Measurements from ENCODE around the gene ZNF785. TPM values are rescaled to one million over a fixed set of nuclear protein-coding genes. Genes with fewer than 3 reads are reported as not detected.

Gene ZNF785
- total RNA-seq, 1 donor from 2014 or later = 22.8 TPM

GRCh38 chr16:30555315-30556124 lies 30.0 kb downstream of the ZNF785 start:
- DNase-seq (no peak), ATAC-seq (ENCODE audit: low read depth) (no peak)
- TF ChIP-seq CTCF (IDR thresholded peaks at IDR 0.05) = no peak
- intact Hi-C loops (cut with micrococcal nuclease) = loop anchor here (10.0 kb wide), 1 partner anchor 369 kb away; the partner anchor contains the start of gene FBXL19
- CTCF ChIA-PET = interaction anchor here (1.8 kb wide), 1 partner anchor 20 kb away, joined by 7 read pairs; the partner anchor contains the start of gene ZNF747
- Mint-ChIP-seq H3K36me3 (ENCODE audit: low read depth) (peaks cover 31% of the 10 kb centered on the region), H3K27me3 (no peaks in the 10 kb centered on the region), H3K9me3 (no peaks in the 10 kb centered on the region), H3K27ac (peak overlapping the region; percentile 35), H3K4me3 (peak overlapping the region; percentile 53), H3K4me1 (peaks cover 37% of the 10 kb centered on the region)
- POLR2A ChIA-PET = interaction anchor here (1.5 to 4.8 kb wide), 2 partner anchors 20 to 58 kb away, joined by 3 to 135 read pairs; partner anchors contain the start of gene ZNF747

GRCh38 chr16:30554557-30555314 lies 30.8 kb downstream of the ZNF785 start:
- intact Hi-C loops (cut with micrococcal nuclease) = loop anchor here (10.0 kb wide), 1 partner anchor 370 kb away; the partner anchor contains the start of gene FBXL19
- Mint-ChIP-seq H3K27me3 (no peaks in the 10 kb centered on the region), H3K4me1 (peaks cover 36% of the 10 kb centered on the region), H3K4me3 (no peak overlapping the region), H3K36me3 (ENCODE audit: low read depth) (peaks cover 31% of the 10 kb centered on the region), H3K27ac (no peak overlapping the region), H3K9me3 (no peaks in the 10 kb centered on the region)
- POLR2A ChIA-PET = interaction anchor here (0.6 to 4.8 kb wide), 3 partner anchors 20 to 206 kb away, joined by 3 to 135 read pairs (median 4); partner anchors contain the start of gene ZNF747
- DNase-seq (no peak), ATAC-seq (ENCODE audit: low read depth) (no peak)
- TF ChIP-seq CTCF (IDR thresholded peaks at IDR 0.05) = no peak
- CTCF ChIA-PET = interaction anchor here (1.8 kb wide), 1 partner anchor 19 kb away, joined by 7 read pairs; the partner anchor contains the start of gene ZNF747

- no peak for ATAC-seq (ENCODE audit: low read depth)
- Mint-ChIP-seq H3K36me3 (ENCODE audit: low read depth) (peaks cover 31% of the 10 kb centered on the region), H3K27ac (no peak overlapping the region), H3K4me1 (peaks cover 25% of the 10 kb centered on the region), H3K9me3 (no peaks in the 10 kb centered on the region), H3K27me3 (no peaks in the 10 kb centered on the region), H3K4me3 (no peak overlapping the region)
- ChIA-PET POLR2A (no interaction called here), CTCF (no interaction called here)
- intact Hi-C loops (cut with micrococcal nuclease) = loop anchor here (10.0 kb wide), 1 partner anchor 371 kb away; the partner anchor contains the start of gene FBXL19
- DNase-seq = no peak
- TF ChIP-seq CTCF (IDR thresholded peaks at IDR 0.05) = no peak
Measured at GRCh38 chr16:30553393-30553899, 32.1 kb downstream of the ZNF785 start.

DNA sequence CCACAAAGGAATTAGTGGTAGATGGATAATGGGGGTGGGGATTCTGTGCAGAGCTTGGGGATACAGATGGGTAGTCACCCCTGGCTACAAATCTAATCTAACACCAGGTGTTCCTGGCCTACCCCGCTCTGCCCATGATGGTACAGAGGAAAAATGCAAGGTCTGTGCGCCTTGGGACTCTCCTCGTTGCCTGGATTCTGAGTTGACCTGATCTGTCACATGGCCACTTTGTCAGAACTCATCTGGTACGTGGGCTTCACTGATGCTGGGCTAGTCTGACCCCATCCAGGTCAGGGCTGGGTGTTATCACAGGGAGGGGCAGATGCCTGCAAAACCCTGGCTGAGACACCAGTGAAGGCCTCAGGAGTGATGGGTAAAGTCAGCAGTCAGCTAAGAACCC lies 32.5 kb downstream of the ZNF785 start:
- no peak overlapping the region for H3K4me3 Mint-ChIP-seq
- TF ChIP-seq CTCF (IDR thresholded peaks at IDR 0.05) = no peak
- H3K9me3 Mint-ChIP-seq = no peaks in the 10 kb centered on the region
- CTCF ChIA-PET = no interaction called here
- DNase-seq (no peak), ATAC-seq (ENCODE audit: low read depth) (no peak)
- POLR2A ChIA-PET = interaction anchor here (1.1 kb wide), 1 partner anchor 17 kb away, joined by 3 read pairs; no protein-coding TSS in a partner anchor
- no peaks in the 10 kb centered on the region for H3K27me3 Mint-ChIP-seq
- peaks cover 22% of the 10 kb centered on the region for H3K4me1 Mint-ChIP-seq
- peaks cover 31% of the 10 kb centered on the region for H3K36me3 Mint-ChIP-seq (ENCODE audit: low read depth)
- no peak overlapping the region for H3K27ac Mint-ChIP-seq
- intact Hi-C loops (cut with micrococcal nuclease) = loop anchor here (10.0 kb wide), 1 partner anchor 372 kb away; the partner anchor contains the start of gene FBXL19
